ENCODE data around the gene ZNF362.

ZNF362 gene

DNA sequence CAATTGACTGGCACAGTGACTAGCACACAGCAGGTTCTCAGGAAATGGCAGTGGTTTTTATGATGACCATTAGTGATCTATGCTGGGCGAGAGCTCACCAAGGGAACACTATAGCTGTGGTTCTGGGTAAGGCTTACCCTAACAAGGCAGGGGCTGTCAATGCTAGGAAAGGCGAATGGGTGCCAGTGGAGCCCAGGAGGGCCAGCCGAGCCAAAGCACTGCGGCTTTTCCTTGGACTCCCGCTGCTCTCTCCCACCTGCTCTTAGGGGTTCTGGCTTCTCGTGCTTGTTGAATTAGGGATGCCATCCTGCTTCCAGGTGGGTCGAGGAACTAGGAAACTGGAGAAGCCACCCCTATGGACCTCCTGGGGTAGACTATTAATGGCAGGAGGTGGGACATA lies 74.6 kb downstream of the ZNF362 start:
- no peak for DNase-seq

DNA sequence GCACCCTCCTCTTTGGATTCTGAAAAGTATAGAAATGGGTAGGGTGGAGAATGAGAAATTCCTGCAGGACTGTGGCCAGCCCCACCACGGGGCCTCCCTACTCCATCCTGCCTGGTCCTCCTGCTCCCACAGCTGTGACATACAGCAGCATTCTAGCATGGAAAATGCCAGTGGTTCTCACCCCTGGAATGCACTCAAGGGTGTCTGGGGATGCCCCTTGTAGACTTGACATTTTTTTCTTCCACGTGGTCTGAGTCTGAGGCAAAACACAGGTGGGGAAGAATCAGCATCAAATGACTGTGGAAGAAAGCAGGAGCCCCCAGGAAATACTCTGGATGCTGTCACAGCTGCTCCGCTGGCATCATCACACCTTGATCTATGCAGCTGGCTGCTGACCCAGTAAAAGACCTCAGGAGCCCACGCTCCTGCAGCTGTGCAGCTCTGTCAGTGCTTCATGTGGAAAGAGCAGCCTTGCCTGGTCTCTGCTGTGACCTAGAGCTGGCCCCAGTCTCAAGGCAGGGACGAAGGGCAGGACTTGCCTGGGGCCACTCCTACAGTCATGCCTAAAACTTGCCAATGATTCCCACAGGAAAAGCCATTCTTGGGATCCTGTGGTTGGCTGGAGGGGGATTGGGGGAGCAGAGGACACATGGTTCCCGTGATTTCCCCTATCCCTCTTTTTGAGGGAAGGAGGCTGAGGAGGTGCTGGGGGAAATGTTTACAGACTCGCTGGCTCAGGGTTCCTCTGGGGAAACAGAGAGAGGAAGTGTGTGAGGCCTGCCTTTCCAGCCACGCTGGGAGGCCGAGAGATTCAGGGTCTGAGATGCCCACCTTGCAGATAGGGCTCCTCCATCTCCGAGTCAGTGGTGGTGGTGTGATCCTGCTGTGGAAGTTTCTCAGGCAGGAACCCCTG lies 75.4 kb downstream of the ZNF362 start:
- DNase-seq = no peak

DNA sequence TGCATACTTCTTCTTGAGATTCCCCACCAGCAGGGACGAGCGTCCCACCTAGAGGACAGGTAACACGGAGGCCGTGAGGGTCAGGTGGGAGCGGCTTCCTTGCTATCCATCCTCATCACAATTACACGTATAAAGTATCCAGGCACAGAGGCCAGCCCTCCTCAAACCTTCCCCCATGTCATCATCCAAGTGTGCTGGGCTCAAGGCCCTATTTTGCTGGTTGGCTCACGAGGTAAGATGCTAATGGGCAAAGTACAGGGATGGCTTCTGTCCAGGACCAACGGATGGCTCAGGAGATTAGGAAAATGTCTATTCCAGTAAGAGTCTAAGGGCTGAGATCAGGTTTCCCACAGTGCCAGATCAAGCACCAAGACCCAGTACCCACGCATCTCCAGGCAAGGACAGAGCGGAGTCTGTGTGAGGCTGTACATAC lies 76.1 kb downstream of the ZNF362 start:
- DNase-seq = no peak

DNA sequence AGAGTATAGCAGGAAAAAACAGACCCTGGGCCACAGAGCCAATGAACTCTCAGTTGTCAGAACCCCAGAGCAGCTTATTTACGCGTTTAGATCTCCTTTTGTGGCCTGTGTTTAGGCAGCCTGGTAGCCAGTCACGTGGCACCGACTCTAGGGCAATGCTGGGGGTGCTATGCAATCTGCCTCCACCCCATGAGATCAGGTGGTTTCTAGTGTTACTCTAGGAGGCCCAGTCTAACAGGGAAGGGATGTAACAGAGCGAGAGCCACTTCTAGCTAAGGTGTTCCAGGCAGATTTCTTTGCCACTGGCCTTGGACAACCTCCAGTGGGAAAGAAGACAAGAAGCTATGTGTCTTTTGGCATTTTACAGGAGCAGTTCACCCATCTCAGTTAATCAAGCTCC lies 76.6 kb downstream of the ZNF362 start:
- no peak for DNase-seq

DNA sequence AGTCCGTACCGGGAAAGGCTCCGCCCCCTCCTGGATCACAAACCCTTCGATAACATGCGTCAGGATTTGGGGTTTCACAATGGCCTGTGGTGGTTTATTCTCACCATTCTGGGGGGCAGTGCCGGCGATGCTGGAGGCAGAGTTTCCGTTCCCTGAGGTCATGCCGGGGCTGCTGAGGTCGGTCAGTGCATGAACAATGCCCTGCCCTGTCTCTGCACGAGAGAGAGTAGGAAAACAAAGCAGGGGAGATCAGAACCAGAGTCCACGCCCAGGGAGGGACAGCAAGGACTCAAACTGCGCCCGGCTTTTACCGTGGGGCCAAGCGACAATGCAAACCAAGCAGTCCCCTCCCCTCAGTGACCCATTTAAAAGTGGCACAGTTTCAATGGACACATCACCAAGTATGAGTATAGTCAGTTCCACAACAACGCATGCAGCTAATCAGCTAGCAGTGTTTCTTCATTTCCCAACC lies 77.8 kb downstream of the ZNF362 start:
- no peak for DNase-seq

DNA sequence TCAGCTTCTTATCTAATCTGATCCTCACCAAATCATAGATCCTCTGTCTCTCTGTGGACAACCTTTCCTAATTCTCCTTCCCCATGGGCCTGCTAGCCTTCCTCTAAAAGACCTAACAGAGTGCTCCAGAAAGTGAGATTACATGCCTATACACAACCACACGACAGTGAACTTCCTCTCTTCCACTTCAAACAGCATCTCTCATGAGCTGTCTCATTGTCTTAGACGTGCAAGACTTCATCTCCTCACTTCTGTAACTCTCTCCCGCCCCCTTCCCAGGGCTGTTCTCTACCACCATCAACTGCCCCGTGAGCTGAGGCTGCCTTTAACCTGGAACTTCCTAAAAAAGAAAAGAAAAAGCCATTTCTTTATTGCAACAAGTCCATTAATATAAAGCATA lies 78.7 kb downstream of the ZNF362 start:
- DNase-seq = no peak

DNA sequence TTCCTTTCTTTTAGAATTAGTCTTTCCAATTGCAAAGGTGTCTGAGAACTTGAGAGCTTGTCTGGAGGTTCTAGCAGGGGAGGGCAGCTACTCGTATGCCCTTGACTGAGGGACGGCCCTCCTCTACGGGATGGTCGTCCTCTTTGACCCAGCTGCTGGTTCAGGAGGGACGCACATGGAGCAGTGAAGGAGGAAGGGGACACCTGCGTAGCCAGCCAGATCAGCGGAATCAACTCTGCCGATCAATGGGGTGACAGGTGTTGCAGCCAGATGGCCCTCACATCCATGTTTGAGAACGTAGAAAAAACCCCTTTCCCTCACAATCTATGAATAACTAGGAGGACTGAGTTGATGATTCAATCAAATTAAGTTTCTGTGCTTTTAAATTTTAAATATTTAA lies 80.3 kb downstream of the ZNF362 start:
- DNase-seq = peak; percentile 96

DNA sequence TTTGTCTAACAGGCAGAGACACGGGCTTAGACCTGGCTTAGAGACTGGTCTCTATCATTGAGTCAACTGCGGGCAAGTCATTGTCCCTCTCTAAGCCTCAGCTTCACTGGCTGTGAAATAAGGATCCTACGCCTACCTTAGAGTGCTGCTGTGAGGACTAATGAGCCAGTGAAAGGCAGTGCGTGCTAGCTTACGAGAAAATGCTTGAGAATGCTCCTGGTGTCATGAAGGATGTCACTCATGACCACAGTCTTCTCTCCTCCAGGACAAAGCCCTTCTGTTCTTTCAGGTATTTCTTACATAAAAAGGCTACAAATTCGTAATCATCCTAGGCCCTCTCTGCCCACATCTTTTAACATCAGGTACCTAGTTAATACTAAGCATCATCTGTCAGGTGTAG lies 81.1 kb downstream of the ZNF362 start:
- DNase-seq = peak; percentile 57

DNA sequence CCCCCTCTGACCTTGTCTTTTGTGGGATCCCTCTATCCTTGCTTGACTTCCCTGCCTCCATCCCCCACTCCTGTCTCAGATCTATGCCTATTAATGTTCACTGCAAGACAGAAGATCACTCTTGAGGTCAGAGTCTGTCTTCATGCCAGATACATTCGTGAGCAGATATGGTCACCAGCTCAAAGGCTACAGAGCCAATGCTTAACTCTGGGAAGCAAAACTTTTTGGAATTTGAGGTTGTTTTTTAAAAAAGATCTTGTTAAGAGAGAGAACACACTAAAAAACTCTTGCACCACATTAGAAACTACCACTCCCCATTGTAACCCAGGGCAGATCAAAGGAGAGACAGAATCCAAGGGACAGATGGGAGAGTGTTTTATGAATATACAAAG lies 81.8 kb downstream of the ZNF362 start:
- DNase-seq = no peak

DNA sequence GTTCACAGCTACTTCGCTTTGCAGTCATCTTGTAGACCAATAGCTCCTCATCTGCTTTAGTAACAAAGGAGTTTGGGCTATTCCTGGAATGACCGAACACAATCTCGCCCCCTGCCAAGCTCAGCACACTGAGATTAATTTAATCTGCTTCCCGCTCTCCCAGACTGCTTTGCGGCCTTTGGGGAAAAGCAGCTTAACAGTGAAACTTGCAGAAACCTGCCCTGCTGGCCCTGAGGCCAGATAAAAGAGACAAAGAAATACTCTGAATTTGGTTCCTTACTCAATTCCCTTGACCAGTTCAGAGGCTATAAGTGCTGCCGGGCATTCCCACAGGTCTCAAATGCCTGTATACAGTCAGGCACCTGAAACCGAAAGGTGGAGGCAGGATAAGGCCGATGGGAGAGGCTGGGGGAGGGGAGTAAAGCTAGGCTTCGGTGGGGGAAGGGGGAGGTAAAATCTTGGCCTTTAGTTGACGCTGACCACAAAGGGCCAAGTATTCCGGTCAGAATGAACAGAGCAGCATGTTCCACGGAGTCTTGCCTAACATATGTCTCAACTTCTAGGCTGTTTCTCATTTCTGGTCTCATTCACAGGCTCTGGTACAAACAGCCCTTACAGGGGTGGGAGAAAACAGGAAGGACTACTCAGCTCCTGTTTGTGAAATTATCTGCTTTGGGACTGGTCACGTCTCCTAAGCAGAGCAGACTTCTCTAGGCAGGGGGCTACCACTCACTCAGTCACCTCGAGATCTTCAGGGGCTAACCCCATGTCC lies 82.3 kb downstream of the ZNF362 start:
- DNase-seq = peak; percentile 36

DNA sequence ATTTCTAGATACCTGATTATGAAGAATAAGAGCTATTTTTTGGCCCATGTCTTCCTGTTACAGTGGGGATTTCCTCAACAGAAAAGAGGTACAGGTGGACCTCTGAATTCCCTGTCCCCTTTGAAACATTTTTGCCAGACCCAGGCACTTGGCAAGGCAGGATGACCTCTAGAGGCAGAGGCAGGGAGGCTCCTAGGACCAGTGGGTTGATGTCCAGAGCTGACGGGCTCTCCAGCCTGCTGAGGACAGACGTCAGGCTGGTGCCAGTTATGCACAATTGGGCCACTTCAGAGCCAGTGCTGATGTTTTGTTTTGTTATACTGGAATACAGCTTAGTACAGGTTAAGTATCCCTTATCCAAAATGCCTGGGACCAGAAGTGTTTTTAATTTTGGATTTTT lies 83.1 kb downstream of the ZNF362 start:
- no peak for DNase-seq

DNA sequence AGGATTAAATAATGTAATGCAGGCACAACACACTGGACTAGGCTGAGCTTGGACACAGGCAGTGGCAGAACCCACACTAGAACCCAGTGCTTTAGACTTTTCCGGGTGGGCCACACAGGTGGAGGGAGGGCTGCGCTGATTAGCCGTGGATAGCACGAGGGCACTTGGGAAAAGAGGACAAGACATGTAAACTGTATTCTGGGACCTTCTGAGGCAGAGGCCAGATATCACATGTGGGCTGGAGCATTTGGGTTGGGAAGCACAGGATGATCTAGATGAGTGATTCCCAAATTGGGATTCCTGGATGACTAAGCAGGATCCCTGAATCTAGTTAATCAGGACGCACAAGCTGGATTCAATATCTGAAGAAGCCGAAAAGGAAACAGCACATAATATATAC lies 84.9 kb downstream of the ZNF362 start:
- no peak for DNase-seq

DNA sequence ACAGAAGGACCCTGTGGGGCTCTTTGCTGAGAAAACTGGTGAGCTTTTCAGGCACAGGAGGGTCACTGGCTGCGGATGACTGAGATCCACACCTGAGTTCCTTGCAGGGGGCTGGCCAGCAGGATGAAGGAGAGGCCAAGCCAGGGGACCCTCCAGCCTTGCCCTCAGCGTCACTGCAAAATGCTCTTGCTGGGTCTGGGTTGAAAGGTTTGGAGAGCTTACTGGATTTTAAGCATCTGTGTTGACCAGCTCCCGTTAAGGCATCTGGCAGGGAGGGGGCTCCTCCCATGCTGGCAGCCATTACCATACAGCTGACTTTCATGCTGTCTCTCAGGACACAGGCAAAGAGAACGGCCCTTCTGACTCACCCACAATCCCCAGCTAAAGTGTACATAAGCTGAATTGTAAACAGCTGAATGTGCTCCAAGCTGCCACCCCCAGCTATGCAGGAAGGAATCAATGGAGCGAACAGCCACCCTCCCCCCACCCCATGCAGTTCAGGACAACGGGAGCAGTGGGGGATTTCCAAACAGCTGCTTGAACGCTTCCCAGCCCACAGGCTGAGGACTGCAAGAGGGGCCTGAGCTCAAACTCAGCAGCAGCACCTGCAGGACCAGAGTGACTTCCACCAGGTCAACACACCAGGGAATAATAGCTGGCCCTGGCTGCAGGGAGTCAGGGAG lies 85.9 kb downstream of the ZNF362 start:
- peak; percentile 84 for DNase-seq

DNA sequence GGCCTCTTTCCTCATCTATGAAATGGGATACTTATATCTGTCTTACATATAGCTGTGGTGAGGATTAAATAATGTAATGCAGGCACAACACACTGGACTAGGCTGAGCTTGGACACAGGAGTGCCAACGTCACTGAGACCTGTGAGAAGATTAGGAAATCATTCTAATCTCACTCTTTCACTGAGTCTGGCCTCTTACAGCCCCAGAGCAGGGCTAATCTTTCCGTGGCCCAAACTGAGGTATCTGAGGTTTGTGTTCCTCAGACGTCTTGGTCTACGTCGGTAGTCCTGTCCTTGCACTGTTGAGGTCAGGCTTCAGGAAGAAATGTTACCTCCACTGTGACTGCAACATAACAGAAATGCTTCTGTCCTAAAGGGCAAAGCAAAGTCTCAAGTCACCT lies 87.2 kb downstream of the ZNF362 start:
- DNase-seq = no peak

DNA sequence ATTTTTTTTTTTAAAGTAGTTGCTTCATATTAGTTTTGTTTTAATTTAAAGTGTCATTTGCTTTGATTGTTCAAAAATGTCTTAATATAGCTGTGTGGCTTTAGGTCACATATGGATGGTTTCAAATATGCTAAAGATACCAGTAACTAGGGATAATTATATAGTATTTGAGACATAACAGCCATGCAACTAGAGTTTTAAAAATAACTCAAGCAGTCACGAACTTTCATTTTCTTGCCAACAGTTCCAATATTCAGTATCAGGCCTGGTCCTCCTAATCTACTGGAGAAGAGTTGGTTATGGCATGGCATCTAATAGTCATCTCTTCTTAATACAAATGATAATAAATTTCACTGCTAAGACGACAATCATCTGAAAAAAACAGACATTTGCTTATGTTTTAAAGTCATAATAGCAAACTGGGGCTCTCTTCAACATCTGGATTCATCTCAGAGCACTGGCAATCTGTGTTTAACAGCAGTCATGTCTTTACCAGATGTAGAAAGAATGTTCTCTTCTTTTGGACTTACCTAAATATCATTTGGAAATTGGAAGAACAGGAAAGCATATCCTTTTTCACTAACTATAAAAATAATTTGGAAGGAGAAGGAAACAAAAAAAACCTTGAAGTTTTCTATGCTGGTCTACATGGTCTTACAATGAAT lies 88.7 kb downstream of the ZNF362 start:
- no peak for DNase-seq

DNA sequence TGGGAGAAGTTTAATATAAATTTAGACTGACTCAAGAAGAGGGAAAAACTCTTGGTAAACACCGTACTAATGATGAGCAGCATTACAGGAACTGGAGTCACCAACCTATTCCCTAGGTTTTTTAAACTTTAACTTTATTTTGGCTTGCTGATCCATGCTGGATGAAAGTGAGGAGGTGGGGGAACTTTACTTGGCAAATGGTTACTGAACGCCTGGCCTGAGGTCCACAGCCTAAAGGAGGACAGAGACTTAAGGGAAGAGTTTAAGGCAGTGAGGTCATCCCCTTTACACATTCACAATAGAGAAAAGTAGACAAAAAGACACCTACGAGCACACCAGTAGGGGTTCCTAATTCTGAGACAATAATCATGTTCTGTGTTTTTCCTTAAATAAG lies 90.2 kb downstream of the ZNF362 start:
- no peak for DNase-seq

DNA sequence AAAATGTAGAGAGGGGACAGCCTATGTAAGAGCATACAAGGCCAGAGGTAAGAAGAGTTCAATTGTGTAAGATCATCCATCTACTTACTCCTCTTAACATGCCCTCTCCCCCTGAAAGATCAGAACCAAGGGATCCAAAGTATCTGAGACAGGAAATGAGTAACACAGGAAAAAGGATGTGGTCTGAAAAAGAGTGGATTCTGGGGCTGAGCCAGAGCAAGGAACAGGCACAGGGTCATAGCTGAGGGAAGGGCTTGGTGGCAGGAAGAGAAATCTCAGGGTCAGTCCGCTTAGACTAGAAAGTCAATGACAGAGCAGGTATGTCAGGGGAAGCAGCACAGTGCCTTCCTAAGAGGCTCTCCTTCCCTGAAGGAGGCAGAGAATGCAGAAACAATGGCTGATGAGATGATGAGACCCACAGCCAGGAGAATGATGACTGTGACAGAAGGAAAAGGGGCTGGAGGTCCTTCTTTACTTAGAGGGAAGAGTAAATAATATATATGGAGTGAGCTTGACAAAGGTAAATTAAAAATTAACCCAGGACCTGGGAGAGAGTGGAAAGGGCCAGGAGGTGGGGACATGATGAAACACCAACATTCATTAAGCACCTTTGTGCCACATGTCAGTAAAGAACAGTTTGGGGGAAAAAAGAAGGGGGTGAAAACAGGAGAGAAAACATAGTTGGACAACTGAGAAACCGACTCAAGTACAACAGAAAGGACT lies 90.8 kb downstream of the ZNF362 start:
- no peak for DNase-seq

DNA sequence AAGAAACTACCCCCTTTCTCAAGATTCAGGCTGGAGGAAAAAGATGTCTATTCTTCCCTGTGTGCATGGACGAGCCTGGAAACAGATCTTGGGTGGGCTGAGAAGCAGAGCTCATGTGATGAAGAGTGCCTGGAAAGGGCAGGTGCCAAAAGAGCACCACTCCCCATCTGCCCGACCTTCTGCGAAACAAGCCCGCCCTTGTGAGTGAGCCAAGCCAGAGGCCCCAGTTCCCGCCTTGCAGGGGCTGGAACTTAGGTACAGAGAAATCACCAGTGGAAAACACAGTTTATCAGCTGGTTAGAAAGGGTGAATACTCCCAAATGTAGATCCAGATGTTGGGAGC lies 91.3 kb downstream of the ZNF362 start:
- DNase-seq = peak; percentile 72

DNA sequence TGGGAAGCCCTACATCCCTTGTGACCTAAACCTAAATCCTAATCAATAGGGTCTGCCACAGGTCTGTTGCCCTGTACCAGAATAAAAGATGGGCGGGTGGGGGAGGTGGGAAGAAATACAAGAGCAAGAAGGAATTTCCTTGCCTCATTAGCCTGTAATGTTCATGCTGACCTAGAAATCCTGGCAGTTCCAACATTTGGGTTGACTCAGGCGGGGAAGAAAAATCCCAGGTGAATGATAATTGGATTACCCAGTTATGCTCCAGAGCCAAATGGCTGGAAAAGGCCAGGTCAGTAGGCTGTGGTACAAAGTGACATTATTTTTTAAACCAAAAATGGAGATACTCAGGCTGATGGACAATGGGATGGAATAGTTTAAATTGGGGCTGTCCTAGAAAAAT lies 91.9 kb downstream of the ZNF362 start:
- DNase-seq = no peak

DNA sequence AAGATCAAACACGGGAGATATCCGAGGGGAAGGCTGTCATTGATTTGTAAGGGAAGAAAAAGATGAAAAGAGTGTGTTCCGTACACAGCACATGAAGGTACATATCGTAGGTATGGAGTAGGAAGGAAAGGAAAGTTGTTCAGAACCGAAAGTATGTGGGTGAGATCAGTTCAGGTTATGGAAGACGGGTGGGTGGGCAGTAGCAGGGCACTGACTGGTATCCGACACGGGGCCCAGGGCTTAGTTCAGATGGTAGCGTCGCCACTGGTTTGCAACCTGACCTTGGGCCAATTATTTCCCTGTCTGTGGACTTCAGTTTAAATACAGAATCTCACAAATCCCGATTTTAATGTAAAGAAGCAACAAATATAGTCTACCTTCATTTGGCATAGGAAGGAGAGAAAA lies 92.4 kb downstream of the ZNF362 start:
- no peak for DNase-seq

DNA sequence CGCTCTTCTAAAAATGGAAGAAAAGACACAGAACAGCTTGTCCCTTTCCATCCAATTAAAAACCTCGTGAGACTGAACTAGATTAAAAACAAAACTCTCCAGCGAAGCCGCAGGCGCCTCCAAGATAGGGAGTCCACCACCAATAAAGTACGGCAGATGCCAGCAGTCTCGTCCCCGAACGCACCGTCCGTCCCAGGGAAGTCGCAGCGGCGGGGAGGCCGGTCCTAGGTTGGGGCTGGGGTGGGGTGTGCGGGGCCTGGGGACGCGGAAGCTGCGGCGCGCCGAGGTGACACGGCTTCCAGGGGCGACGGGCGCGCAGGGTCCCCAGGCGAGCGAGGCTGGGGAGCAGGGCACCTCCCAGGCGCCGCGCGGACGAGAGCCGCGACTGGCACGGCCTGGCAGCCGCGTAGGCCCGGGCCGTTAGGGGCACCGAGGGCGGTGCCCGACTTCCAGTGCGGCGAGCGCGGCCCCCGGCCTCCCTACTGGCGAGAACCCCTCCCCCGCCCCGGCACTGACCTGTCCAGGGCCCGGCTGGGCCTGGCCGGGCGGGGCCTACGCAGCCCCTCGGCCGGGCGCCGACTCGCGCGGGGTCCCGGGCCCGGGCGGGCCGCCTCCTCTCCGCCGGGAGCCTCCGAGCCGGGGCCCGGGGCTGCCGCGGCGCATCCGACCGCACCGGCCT lies 92.9 kb downstream of the ZNF362 start:
- peak; percentile 44 for DNase-seq
